GM12874 (cell line): Measurements from ENCODE around the gene DDO.

ENCODE experiments used
- CTCF ChIP-seq: IDR thresholded peaks from 2 replicates; pipeline ENCODE4 v1.5.1; 2011; ENCODE audit warnings: low read depth, mild to moderate bottlenecking, control low read depth, low read length, moderate library complexity; ENCODE audit not compliant: insufficient read depth

DDO gene

GRCh38 chr6:110392727-110393126 lies 22.6 kb downstream of the DDO start:
- no peak for TF ChIP-seq CTCF

DNA sequence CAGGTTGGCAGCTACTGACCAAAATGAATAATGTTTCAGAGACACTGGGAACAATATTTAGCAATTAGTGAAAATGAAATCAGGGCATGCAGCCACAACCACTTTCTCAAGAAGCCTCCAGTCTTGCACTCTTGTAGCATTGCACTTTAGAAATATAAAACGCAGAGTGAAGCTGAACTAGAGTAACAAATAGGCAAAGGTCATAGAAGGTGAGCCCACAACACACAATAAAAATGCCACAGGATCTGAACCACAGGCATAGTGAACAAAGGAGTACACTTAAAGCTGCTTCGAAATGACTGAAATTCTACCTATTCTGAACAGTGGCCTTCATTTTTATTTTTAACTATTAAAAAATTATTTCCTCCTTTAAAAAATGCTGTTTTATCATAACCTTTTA lies 25.0 kb downstream of the DDO start:
- no peak for TF ChIP-seq CTCF

DNA sequence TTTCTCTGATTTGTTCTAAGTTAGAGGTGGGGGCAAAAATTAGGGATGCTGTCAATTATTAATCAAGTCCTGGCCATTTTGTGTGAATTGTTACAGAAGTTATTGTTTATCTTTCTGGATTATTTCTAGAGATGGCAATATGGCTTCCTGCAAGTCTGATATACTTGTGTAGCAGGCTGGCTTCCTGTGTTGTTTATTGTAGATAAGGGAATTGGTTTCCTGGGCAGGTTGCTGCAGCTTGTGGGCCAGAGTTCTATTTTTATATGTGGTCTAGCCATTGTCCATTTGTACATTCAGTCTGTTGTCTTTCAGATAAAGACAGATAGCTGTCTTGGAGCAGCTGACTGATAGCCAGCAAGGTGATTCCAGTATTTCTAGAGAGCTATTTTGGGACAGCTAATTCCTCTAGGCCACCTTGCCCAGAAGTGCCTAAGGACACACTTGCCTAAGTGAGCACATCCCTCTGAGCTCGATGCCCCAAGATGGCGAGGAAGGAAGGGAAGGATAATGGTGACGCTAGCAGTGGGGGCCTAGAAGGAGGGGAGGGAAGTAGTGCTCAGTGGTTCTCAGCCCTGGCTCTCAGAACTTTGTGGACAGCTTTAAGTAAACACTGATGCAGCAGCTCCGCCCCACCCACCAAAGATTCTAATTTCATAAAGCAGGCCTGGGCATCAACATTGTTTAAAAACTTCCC lies 25.5 kb downstream of the DDO start:
- no peak for TF ChIP-seq CTCF

GRCh38 chr6:110387986-110388385 lies 27.4 kb downstream of the DDO start:
- TF ChIP-seq CTCF: no peak

DNA sequence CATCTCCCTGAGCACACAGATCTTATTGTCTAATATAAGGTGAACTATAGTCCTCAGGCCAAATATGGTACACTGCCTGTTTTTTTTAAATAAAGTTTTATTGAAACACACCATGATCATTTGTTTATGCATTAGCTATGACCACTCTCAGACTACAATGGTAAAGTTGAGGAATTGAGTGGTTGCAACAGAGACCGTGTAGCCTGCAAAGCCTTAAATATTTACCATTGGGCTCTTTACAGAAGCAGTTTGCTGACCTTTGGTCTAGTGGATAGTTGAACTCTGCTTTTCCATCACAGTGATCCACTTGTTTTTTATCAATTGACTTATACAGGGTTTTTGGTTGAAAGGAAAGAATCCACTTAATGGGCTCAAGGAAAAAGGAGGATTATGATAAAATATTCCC lies 29.9 kb downstream of the DDO start:
- TF ChIP-seq CTCF: no peak

DNA sequence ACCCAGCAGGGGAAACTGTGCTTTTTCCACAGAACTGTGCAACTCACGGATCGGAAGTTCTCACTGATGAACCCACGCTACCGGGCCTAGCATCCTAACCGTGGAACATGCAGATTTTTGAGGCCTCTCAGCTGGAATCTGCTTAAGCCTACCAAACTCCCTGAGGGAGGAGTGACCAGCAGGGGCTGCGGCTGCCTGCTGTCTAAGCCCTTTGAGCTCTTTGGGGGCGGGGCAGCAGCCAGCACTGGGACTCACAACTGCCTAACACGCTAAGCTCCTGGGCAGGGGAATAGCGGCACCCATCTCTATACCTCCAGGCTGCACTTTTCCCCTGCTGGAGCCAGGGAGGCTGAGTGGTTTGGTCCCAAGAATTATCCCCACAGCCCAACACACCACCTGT lies 36.8 kb downstream of the DDO start:
- no peak for TF ChIP-seq CTCF

GRCh38 chr6:110369066-110369465 lies 46.3 kb downstream of the DDO start:
- TF ChIP-seq CTCF: no peak
